GM19463 (cell line): ENCODE data around the gene WNT8A.

Experiments
- ATAC-seq: cut with Tn5 transposase; IDR thresholded peaks from one replicate; pipeline ENCODE4 v1.9.1; 2021; ENCODE audit warnings: mild to moderate bottlenecking, moderate library complexity; ENCODE audit not compliant: unreplicated experiment

The WNT8A gene

GRCh38 chr5:138138949-138139780, 55.3 kb downstream of the WNT8A start, which contains the start of gene NME5:
Gene NME5, minus strand, starts transcription at chr5:138139428. Its CDS starts 648 bp downstream, at chr5:138138780.
- ATAC-seq: no peak

DNA sequence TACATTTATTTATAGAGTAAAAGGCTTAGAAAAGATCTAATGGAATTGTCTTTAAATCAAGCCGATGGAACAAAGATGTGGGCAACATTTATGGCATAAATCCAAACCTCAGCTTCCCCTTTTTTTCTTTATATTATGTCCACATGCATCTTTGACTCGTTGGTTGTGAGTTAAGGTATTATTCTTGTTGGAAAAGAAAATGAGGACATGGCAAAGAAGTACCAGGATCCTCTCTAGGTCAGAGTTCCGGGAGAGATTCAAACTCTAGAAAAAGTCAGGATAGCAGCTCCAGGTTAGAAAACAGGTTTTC, 55.9 kb downstream of the WNT8A start:
- ATAC-seq: no peak

- no peak for ATAC-seq
Observed at GRCh38 chr5:138140268-138140667, 56.4 kb downstream of the WNT8A start.
